Activated effector memory CD4-positive, alpha-beta T cell treated with anti-CD3 and anti-CD28 coated beads, Interleukin-2, amount 50 U/mL, for 16 hours (primary cell): ENCODE results near the gene ADAMTS18.

Experiments used
- DNase-seq: peaks from one replicate; pipeline ENCODE4 v3.0.0-alpha.2; 2020

The ADAMTS18 gene

DNA sequence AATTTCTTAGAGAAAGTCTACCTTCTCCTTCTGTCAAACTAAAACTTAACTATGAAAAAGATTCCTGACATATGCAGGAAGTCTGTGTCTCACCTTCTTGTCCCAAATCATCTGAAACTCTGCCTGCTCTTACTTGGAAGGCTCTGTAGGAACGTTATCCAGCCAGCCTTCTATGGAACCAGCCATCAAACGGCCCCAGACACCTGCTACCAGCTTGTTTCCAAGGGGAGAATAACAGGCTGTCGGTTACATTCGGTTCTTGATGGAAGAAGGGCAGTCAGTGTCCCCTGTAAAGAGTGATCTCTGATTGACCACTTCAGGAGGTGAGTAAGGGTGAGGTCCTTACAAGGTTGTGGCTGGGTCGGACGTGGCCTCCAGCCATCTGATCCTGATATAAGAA, 1.7 kb downstream of the ADAMTS18 start:
- no peak for DNase-seq

GRCh38 chr16:77432264-77432663, 2.6 kb downstream of the ADAMTS18 start:
- DNase-seq = no peak

DNA sequence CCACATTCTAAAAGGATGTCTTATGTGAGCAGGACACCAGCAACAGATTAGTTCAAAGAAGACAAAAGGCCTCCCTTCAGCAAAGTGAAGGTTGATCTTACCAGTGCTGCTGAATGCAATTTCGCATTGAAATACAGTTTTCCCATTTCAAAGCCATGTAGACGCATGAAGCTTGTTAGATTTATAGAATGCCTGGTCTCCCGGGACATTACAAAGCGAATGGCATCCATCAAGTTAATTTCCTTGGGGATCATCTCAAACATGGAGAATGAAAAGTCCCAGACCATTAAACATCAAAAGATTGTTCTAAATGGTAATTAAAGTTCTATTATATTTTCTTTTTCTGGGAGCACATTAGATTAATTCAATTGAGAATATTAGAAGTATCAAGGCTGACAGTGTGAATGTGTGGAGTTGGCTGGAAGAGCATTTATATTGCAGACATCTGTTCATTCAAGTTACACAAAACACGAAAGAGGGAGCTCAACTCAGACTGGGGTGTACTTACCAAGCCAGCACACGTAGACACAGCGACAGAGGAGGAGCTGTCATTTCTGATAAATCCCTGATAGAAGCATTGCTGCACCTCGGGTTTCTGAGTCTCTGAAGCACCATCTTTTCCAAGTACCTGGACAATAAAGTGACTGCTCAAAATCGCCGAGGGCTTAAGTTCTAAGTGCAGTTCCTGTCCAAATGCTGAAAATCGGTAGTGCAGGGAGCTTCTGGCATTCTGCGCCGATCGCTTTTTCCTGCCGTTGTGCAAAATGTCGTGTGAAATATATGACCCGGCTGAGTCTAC, 3.8 kb downstream of the ADAMTS18 start:
- no peak for DNase-seq

- DNase-seq = no peak
These were observed 4.5 kb downstream of the ADAMTS18 start for GRCh38 chr16:77430360-77430759.

DNA sequence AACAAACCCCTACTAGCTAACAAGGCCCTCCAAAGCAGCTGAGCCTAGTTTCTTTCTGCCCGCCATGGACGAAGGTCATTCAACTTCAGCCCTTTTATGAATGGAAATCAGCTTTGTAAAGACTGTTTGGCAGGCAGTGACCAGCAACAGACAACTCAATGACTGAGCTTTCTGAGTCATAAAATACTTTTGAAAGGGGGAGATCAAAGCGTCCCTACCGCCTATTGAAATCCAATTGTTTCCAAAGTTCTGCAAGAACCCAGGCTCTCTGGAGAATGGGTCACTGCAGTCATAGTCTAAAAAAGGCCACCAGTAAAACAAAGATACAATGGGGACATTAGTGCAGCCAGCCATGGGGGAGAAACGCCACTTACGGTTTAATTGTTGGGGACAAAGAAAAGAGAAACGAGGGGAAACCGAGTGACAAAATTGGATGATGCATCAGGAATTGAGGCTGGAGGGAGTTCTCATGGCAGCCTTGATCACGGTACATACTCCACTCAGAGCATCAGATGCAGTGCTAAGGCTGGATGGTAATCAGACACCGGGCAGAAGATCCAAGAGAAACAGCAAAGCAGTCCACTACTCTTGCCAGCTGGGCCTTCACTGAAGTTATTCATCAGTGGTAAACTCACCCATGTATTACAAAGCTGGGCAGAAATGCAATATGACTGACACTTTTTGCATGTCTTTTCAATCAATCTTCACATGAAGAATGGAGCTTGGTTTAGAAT, 9.8 kb downstream of the ADAMTS18 start:
- no peak for DNase-seq

- DNase-seq = no peak
These were observed 12.5 kb downstream of the ADAMTS18 start for GRCh38 chr16:77422196-77422784.

DNA sequence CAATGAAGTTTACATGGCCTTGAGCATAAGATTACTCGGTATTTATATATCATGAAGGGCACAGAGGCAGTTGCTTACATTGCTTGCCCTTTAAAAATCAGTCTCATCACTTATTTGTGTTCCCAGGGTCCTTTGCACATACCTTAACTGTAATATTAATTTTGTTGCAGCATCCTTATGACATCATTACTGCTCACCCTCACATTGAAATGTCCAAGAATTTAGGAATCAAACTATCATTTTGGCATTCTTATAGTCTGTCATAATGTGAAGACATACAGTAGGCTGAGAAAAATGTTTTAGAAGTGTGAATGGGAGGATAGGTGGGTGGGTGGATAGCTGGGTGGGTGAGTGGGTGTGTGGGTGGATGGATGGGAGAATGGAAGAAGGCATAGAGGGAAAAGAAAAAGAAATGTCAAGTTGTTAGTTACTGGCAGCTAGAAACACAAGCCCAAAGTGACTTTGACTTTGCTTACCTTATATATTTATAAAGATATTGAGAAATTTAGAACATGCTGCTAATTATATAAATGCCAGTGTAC, 17.8 kb downstream of the ADAMTS18 start:
- DNase-seq = no peak

- no peak for DNase-seq
These were observed 20.0 kb downstream of the ADAMTS18 start for GRCh38 chr16:77414752-77415231.

DNA sequence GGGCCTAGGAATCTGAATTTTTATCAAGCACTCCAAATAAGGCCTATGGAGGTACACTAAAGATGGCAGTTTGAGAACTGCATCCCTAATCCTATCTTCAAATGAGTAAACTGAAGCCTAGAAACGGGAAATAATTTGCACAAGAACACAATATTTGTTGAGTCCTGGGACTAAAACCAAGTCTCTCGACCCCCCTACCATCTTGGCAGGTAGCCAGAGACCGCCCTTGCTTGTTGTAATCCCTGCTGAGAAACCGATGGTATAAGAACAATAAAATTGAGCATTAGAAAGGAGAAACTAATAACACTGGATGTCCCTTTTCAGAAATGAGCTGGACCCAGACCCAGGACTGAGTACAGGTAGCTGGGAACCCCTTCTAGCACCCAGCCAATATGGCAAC, 24.4 kb downstream of the ADAMTS18 start:
- DNase-seq = no peak

DNA sequence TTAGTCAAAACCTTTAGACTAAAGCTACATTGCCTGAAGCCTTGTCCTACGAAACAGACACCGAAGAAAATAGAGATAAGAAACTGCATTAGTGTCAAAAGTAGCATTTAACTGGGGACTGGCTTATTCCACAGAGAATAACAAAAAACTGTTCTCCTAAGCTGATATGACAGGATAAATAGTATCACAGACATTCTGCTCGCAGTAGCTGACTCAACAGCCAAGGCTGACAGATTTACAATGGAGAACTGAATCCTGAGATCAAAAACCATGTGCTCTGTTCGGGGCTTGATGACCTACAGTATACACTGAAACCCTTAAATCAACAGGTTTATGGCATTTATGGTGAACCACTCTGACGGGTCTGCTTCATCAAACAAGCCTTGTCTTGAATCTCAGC, 25.5 kb downstream of the ADAMTS18 start:
- DNase-seq = no peak

DNA sequence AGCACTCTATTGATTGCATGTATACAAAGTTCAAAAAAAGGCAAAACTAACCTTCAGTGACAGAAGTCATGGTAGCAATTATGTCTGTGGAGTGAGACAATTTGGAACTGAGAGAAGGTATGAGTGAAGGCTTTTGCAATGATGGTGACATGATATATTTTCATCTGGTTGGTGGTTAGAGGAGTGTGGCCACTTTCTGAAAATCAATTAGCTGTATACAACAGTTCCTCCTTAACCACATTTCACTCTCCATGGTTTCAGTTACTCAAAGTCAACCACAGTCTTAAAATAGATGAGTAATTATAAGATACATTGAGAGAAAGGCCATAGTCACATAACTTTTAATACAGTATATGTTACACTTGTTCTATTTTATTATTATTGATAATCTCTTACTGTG, 26.2 kb downstream of the ADAMTS18 start:
- DNase-seq = no peak

DNA sequence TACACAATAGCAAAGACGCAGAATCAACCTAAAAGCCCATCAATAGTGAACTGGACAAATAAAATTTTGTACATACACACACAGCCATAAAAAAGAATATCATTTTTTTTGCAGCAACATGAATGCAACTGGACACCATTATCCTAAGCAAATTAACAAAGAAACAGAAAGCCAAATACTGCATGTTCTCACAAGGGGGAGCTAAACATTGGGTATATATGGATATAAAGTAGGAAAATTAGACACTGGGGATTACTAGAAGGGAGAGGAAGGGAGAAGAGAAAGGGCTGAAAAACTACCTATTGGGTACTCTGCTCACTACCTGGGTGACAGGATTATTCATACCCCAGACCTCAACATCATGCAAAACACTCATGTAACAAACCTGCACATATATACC, 28.2 kb downstream of the ADAMTS18 start:
- no peak for DNase-seq

DNA sequence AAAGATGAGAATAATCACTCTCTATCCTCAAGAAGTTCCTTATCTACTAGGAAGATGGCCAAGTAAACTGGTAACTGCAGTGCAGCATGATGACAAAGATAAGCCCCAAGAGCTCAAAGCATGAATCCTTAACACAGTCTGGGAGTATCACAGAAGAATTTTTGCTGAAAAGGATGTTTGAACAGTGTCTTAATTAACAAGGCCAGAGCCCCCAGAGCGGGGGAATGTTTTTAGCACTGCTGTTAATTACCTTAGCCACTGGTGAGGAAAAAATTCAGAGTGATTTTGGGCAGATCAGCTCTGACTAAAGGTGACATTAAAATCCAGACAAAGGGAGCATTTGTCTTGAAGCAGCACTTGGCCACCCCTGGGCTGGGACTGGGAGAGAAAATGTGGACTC, 30.1 kb downstream of the ADAMTS18 start:
- no peak for DNase-seq

GRCh38 chr16:77403732-77404131, 31.1 kb downstream of the ADAMTS18 start:
- DNase-seq = no peak

- no peak for DNase-seq
These were observed 32.2 kb downstream of the ADAMTS18 start for GRCh38 chr16:77402672-77403071.

DNA sequence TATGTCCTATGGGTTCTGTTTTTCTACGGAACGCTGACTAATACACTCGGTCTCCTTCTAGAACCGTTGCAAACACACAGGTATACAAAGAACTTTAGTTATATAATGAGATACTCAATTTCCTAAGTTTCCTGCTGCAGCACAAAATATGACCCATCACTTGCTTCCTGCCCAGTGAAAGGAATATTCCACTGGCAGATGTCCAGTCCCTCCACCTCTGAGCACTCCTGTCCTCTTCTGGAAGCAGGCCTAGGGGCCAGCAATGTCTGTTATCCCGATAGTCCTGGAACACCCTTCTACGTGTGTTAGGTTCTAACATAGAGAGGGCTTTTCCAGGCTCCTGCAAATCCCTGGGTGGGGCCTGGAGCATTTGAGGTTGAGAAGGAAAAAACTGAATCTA, 32.7 kb downstream of the ADAMTS18 start:
- DNase-seq = no peak

- DNase-seq = no peak
These were observed 35.3 kb downstream of the ADAMTS18 start for GRCh38 chr16:77399546-77399945.

- no peak for DNase-seq
These were observed 35.8 kb downstream of the ADAMTS18 start for GRCh38 chr16:77399066-77399465.

DNA sequence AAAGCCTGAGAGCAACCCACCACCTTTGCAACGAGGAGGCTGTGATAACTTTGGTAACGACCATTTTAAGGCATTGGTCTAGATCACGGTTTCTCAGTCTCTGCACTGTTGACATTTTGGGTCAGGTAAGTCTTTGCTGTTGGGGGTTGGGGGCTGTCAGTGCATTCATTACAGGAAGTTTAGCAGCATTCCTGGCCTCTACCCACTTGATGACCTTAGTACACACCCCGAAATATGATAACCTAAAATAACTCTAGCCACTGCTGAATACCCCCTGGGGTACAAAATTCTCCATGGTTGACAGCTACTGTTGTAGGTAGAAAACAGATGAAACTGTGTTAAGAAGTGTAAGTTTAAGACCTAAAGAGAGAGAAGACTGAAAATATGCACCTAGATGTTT, 36.3 kb downstream of the ADAMTS18 start:
- DNase-seq = no peak

GRCh38 chr16:77396461-77396860, 38.4 kb downstream of the ADAMTS18 start:
- DNase-seq = no peak

DNA sequence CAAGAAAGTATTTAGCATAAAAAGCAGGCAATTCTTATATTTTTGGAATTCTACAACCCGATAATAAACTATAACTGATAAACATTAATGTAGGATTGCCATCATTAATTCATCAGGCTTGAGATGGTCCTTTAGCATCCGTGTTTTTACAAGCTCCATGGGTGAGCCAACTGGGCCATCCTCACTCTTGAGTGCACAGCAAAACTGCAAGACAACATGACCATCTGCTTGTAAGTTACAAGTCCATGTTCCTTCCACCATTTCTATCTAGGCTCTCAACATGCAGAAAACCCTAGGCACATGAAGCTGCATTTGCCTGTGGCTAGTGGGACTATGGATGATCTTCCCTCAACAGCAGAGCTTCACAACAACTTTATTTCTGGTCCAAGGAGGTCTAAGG, 40.1 kb downstream of the ADAMTS18 start:
- no peak for DNase-seq

DNA sequence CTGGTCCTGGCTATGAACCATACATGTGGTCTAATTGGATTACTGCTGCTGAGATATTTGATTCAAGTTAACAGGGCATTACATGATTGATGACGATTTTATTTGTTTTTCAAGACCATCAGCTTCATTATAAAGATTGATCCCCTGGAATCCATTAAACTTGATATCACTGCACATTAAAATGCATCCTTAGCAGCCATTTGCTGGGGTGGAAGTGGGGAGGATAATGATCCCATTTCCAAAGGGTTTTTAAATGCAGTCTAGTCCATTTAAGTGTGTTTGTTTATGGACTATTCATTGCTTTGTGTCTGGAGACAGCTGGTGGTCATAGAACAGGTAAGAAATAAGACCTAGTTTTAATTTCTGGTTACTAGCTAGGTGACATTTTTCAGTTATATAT, 40.9 kb downstream of the ADAMTS18 start:
- DNase-seq = no peak

- DNase-seq = no peak
These were observed 47.0 kb downstream of the ADAMTS18 start for GRCh38 chr16:77387815-77388209.
